ENCODE measurements around the gene PRKD1.
"Not testable (repeated sequence)": the region's sequence is repeated elsewhere in the genome, so short reads cannot be mapped to it uniquely, and the experiment has no call there.

Gene PRKD1

DNA sequence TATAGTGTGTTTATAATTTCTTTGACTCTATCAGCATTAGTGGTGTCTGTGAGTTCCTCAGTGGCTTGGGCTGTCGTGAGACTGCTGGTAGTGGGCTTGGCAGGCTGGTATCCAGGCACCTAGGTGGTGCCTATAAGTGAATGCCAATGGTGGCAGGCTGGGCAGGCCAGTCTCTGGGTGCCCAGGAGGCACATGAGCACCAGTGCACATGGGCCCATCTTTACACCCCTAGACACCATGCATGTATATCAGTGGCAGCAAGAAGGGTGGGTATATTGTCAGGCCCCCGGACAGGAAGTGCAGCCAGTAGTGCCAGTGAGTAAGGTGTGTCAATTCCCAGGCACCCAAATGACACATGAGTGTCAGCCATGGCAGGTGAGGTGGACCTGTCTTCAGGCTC is 138.2 kb downstream of the PRKD1 start:
- DNase-seq, result no peak

DNA sequence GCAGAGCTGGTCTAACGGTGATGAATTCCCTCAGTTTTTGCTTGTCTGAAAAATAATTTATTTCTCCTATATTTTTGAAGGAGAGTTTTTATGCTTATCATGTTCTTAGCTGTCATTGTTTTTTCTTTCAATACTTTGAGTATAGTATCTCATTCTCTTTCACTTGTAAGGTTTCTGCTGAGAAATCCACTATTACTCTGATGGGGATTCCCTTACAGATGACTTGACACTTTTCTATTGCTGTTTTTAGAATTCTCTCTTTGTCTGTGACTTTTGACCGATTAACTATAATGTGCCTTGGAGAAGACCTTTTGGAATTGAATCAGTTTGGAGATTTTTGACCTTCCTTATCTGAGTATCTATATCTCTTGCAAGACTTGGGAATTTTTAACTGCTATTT is 139.6 kb downstream of the PRKD1 start:
- DNase-seq, result no peak

DNA sequence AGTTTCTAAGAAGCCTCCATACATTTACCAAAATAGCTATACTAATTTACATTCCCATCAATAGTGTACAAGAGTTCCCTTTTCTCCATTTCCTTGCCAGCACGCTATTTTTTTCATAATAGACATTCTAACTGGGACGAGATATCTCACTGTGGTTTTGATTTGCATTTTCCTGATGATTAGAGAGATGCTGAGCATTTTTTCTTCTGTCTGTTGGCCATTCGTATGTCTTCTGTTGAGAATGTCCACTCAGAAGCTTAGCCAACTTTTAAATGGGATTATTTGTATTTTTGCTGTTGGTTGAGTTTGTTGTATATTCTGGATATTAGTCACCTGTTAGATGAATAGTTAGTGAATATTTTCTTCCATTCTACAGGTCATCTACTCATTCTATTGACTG is 144.1 kb downstream of the PRKD1 start:
- no peak for DNase-seq

DNA sequence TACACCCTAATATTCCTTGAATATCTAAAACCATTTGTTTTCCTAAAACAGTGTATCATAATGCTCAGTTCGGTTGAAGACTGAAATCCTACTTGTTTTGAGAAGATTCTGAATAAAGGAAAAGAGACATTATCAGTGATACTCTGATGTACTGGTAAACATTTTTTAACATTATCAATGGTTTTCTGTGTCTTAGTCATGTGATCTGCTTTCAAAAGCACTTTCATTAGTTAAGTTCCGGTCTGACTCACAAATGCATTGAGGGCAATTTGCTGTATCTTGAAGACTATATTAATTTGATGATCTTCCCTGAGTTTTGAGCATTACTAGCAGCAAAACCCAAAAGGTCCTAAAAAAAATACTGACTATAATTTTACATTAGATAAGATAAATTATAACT is 145.6 kb downstream of the PRKD1 start:
- DNase-seq, result no peak

DNA sequence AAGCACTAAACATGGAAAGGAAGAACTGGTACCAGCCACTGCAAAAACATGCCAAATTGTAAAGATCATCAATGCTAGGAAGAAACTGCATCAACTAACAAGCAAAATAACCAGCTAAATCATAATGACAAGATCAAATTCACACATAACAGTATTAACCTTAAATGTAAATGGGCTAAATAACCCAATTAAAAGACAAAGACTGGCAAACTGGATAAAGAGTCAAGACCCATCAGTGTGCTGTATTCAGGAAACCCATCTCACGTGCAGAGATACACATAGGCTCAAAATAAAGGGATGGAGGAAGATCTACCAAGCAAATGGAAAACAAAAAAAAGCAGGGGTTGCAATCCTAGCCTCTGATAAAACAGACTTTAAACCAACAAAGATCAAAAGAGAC is 150.5 kb downstream of the PRKD1 start:
- not testable (repeated sequence) for DNase-seq

DNA sequence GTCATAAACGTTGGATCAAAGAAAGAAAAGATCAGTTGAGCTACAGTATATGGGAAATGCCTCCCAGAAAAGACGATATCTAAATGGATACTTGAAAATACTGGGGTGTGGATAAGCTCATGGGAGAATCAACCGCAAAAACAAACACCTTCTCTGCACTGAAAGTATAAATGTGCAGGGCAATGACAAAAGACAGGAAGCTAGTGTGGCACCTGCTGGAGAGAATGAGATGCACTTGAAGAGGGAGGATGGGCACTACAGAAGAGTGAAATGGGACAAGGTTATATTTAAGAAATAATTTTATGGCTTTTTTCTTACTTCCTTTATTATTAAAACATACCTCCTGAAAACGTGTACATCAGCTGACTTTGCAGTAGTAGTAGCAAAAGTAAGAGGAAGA is 153.7 kb downstream of the PRKD1 start:
- no peak for DNase-seq

DNA sequence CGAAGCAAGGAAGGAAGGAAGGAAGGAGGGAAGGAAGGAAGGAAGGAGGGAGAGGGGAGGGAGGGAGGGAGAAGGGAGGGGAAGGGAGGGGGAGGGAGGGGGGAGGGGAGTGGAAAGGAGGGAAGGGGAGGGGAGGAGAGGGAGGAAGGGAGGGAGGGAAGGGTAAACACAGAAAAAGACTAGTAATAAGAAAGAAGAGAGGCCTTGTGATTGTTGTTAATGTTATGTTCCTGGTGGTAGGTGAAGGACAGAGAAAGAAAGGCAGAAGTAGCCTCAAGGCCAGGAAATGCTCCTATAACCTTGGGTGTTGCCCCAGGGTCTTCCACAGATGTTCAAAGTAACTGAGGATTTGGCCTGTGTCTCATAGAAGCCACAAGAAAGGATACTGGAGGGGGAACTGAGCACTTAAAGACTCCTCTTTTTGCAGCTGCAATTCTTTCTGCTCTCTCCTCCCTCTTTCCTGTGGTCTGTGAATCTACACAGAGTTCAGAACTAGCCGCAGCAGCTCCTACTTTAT is 164.2 kb downstream of the PRKD1 start:
- no peak for DNase-seq

DNA sequence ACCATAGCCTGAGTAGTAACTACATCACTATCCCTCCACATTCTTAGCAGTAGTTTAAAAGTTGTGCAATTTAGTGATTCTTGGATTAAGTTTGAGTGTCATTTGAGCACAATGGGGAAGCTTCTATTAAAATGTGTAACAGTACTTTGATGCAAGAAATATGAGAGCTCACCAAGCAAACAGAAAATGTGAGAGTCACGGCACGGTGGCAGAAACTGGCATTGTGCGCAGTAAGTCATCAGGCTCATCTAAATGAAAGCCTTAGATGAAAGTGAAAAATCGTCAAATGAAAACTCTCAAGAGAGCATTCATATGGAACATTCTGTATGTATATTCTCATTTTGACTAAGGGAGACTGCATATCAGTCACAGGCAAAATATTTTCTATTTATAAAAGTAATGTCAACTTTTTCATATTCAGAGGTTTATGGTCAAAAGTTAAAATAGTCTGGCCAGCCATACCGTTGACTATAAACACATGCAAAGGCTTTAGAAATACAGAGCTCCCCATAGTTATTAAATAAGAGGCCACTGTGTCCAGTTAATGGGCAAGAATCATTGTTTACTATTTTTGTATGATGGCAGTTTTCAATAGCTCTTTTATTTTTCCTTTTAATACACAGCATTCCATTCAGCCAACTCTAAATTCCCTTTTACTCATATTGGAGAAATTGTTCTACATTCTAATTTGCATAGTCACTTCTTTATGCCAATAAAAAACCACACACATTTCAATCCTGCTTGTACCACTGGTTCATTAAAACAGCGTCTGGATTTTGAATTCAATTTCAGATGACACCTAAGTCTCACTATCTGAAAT is 167.9 kb downstream of the PRKD1 start:
- no peak for DNase-seq

DNA sequence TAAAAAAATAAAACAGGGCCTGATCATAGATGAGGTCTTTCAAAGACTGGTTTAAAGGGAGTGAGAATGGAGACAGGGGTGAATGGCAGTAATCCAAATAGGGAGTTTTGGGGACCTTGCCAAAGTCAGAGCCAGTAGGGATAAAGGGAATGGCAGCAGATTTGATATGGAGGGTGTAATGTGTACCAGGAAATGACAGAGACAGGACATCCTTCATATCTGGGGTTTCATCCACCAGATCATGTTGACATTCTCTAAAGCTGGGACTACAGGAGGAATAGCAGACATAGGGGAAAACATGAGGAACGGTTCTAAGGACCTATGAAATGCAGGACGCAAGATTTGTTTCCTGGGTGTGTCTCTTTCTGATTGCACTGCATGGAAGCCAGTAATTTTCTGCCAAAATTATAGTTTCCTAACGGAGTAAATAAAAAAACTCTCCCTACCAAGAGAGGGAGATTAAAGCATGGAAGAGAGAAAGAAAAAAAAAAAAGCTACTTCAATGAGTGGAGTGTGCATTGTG is 169.9 kb downstream of the PRKD1 start:
- DNase-seq, result no peak

DNA sequence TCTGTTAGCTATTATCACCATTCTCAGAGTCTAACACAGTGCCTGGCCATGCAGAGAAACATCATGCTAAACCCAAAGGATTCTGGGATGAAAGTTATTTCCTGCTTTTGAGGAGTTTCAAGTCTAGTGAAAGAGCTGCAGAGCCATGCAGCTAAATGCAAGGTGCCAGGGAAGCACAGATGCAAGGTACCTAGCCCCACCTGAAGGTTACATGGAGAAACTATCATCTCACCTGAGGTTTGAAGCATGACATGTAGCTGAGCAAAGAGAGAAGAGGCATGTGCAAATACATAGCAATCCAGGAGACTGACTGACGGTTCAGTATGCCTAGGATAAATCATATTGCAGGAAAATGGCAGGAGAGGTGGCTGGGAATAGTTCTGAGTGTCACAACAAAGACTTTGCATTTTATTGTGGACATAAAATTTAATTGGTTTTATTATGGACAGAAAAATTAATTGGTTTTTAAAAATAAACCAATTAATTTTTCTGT is 170.4 kb downstream of the PRKD1 start:
- no peak for DNase-seq

DNA sequence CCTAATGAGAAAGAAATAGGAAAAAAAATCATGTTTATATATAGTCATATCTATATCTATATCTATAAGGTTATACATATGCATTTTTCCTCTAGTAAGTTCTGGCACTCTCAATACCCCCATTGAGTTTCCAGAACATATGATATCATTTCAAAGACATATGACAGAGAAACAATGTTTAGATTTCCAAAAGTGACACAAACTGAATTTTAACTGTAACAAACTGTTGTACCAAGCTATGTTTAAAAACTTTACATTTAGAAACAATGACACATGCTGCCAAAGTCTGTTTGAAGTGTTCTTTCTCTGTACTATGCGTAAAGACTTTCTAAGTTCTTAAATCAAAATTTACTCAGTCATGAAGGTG is 171.6 kb downstream of the PRKD1 start:
- no peak for DNase-seq

DNA sequence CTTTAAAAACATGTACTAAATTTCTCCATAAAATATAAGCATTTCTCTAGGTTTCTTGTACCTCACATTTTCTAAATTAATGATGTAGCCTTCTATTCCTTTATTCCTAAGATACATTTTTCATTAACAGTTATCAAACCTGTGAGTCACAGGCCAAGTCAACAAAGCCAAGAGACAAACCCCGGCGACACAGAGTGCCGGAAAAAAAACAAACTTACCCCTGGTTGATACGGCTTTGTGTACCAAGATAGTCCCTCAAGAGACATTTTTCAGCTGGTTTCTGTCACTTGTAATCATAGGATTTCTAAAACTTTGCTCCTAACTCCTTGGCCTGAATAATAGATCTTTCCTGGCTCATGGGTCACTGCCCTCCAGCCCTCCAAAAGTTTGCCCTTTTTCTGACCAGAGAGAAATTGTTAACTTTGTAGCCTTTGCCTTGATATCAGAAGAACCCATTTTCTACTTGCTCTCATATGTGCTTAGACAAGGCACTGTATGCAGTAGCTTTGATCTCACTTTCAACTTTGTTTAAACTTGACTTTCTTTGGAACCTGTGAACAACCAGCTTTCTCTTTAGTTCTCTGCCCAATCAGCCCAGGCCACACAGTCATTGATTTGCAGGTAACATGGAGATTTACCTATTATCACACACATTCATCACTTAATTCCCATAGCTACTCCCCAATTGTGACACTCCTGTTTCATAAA is 172.2 kb downstream of the PRKD1 start:
- no peak for DNase-seq

DNA sequence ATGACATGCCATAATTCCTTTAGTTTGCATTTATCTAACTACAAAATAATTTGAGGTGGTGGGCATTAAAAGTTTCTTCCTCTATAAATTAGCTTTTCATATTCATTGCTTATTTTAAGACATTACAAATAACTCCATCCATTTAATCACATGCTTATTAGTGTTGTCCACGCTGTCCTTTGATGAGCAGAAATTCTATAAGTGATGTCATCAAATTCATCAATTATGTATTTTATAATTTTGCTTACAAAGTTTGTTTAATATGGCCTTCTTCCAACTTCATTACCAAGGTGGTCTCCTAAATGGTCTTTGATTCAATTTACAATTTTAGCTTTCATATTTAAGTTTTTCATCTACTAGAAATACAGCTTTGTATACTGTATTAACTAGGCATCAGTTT is 173.5 kb downstream of the PRKD1 start:
- no peak for DNase-seq

DNA sequence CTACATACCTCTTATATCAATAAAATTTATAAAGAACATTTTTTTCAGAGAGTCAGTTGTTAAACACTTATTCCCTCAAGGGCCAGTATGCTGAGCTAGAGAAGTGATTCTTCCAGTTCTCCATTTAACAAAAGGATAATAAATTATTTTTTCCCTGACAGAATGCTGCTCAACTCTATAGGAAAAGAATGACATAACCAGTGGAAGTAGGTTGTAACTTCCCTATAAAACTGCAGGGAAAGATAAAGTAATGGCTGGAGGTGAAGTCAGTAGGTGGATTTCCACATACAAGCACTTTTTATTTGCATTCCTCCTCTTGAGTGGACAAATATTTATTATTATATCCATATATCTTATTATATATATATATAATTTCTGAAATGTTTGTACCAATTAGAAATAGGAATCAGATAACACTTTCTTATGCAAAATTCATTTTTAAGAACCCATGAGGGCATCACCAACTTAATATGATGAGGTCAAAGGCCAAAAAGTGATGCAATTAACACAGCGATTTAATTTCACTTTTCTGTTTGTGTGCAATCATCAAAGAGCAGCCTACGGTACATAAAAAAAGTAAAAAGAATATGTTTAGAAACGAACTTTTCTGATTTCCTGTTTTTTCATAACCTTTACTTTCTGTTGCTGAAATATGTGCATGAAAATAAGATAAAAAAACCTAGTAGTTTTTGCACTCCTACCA is 175.3 kb downstream of the PRKD1 start:
- DNase-seq, result no peak

DNA sequence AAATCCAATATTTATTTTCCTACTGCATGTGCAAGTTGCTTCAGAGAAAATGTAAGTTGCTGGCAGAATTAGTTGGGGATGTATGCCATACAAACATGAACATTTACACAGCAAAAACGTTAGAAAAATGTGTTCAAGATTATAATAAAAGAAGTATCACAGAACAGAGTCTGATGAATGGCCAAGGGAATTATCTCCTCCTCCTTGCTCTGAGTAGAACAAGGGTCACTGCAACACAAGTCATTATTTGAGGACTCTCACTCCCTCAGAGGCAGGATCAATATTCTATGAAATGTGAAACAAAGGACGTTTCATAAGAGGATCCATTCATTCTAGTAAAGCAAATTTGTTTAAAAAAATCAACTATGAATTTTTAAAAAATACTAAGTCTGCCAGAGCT is 177.8 kb downstream of the PRKD1 start:
- no peak for DNase-seq

DNA sequence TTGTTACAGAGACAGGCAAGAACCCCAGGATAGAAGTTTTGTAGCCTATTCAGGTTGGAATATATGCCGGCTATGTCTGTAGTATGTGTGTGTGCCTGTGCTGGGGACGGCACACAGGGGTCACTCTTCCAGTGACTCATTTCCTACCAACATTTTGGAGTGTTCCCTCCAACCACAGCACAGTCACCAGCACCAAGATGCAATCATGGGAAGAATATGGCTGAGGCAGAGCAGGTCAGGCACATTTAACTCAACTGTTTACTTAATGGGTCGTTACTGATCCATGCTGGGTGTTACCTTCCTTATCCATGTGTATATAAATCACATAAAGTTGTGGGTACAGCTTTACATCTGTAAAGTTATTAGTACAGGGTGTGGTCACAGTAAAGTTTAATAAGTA is 178.3 kb downstream of the PRKD1 start:
- no peak for DNase-seq

DNA sequence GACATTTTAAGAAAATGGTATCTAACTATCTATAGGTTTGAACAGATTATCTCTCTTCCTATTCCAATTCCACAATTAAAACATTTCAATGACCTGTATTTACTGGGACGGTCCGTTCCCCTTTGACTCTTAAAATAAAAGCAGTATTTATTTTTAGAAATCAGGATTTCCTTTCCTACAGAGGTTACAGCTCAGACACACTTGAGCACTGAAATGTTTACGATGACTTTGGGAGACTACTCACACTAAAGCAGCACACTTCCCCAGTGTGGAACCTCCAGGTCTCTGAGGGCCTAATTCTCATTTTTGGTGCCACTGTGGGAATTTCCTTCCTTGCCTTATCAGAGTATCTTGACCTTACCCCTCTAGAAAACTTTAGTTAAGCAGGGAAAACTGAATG is 181.8 kb downstream of the PRKD1 start:
- DNase-seq, result no peak

DNA sequence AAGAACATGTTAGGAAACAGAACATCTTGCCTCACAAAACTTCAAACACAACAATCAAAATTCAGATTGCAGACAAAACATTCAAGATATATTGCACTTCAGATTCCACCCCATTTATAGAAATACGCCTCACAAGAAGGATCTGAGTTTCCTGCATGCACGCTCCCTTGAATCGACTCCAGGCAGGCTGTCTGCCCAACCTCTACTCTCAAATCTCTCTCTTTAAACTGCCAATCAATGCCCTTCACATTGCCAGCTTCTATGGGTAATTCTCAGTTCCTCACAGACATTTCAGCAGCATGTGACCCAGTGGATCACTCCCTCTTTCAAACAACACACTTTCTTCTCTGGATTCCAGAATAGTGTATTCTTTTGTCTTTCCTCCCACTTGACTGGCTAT is 184.1 kb downstream of the PRKD1 start:
- no peak for DNase-seq

DNA sequence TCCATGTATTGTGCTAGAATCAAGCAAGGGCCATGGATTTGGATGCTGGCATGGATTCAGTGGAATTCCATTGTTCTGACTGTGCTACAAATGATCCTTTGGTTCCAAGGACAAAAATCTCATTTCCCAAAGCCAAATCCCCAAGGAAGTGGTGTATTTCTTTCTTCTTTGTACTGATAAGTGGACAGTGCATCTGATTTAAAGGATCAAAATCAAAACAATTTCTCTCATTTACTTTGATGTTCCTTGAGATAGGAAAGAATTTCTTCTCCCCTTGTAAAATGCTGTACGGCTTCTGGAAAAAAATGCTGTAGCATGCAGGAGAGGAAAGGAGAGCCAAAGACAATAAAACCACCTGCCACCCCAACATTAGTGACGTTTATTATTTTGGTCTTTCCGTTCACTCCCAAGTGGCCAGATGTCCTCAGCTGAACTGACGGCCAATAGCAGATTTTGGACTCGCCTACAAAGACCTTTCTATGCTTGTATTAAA is 185.7 kb downstream of the PRKD1 start:
- no peak for DNase-seq

DNA sequence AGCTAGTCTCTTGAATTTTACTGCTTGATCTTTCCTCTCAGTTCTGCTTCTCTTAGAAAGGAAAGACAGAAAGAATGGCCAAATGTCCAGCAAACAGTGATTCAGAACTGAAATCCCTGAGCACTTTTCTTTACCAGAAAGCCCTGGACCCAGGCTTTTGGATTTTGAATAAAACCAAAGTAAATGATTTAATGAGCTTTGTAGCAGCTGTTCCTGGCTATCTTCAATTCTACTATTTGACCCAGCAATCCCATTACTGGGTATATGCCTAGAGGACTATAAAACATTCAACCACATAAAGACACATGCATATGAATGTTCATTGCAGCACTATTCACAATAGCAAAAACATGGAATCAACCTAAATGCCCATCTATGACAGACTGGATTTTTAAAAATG is 187.2 kb downstream of the PRKD1 start:
- no peak for DNase-seq

DNA sequence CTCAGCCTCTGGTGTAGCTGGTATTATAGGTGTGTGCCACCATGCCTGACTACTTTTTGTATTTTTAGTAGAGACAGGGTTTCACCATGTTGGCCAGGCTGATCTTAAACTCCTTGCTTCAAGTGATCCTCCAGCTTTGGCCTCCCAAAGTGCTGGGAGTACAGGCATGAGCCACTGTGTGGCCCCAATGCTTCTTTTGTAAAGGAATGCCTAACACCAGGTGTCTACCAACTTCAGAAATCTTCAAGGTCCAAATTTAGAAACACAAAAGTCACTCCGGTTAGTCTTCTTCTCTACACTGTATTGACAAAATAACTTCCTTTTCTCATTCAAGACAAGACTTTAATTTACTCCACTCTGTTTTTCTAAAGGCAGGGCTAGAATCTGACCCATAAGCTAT is 188.7 kb downstream of the PRKD1 start:
- DNase-seq, result no peak

DNA sequence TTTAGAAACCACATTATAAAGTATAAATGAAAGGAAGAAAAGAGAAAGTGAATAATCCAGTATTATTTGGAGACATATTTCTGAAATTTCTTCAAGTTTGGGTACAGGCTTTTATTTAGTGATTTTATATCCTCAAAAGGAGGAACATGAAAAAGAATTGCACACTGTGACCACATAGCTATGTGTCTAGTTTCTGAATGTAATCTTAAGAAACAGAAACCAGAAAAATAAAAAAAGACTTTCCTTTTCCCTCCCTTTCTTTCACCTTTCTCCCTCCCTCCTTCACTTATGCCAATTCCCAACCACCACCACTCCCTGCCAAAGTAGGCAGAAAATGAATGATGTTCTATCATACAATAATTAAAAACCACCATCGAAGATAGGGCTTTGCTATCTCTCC is 189.6 kb downstream of the PRKD1 start:
- DNase-seq, result no peak

DNA sequence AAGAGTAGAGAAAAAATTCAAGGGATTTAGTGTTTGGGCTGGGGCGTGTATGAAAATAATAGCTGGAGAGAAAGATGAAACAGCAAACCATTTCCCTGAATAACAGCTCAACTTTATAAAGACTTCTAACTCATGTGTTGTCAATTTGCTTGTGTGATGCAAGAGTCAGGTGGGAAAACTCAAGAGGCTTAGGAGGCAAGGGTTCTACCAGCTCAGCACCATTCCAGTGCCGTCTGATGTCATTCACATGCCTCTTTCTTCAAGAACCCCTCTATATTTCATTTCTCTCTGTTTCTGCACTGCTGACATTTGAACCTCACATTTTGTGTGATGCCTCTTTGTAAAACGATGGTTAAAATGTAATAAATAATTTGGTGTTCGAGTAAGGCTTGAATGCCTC is 192.2 kb downstream of the PRKD1 start:
- no peak for DNase-seq

Data from activated CD4-positive, alpha-beta T cell treated with anti-CD3 and anti-CD28 coated beads, Interleukin-2, Interleukin-6, amounts not matched to agents 100 ng/mL and 50 ng/mL, durations not matched to agents 16 hours and 8 hours (primary cell).